K562 (cell line): ENCODE data around the gene DPRX. TPM values are rescaled to one million over a fixed set of nuclear protein-coding genes. Genes with fewer than 3 reads are reported as not detected.

Source experiments
- ATAC-seq: fragments of 200-7000 bp; cut with Tn5 transposase; 3 replicates; pipeline ENCODE4 v1.9.1; 2020; ENCODE audit warnings: moderate library complexity
- BruUV-seq: library from RNA; stranded (reverse); fragments of 400-500 nt; replicated peaks from 2 replicates; lab custom pipeline; 2021; lab: Mats Ljungman, UMichigan
- CTCF ChIA-PET: fragments of 300-600 bp; formaldehyde crosslinking; extraction: SDS; loops from one replicate; lab custom pipeline; 2021; ENCODE audit warnings: low intra/inter-chr PET ratio; lab: Yijun Ruan, JAX
- POLR2A ChIA-PET: fragments of 300-600, 350-650 bp; sonication (Branson Sonifier 250); formaldehyde crosslinking; extraction: SDS; loops from one replicate; lab custom pipeline; 2021; ENCODE audit warnings: antibody characterized with exemption, inconsistent platforms; lab: Yijun Ruan, JAX
- DNase-seq, 4 experiments: peaks; one replicate each; pipeline versions ENCODE4 v3.0.0 to v3.0.0-alpha.2; 2011 to 2018; ENCODE audit warnings: low spot score in 3 of 4, mixed read lengths in 3 of 4; ENCODE audit errors: extremely low read depth in 1 of 4
- FAIRE-seq: peaks from 2 replicates; lab custom pipeline; 2011; peaks lifted over from hg19 to GRCh38; lab: Jason Lieb, UNC
- H2AFZ ChIP-seq: 2 replicates; pipeline ENCODE4 v1.6.0; 2011; ENCODE audit warnings: low read depth, low read length, control low read depth, inconsistent platforms
- H3K27ac ChIP-seq: fragments of 200-600 bp; 3 replicates; pipeline ENCODE4 v1.8.0; 2011; ENCODE audit warnings: low read depth, mild to moderate bottlenecking, control low read depth, inconsistent platforms, low read length, moderate library complexity, mixed read lengths; ENCODE audit errors: extremely low read depth
- H3K27me3 ChIP-seq, 2 experiments: fragments of 300-600 bp in 1 of 2; 2 replicates in 1 of 2; 3 replicates in 1 of 2; pipeline versions ENCODE4 v1.6.0 to v1.8.0; 2011; ENCODE audit warnings: inconsistent platforms in 2 of 2, low read length in 2 of 2, mild to moderate bottlenecking in 1 of 2, mixed read lengths in 1 of 2, moderate library complexity in 1 of 2; ENCODE audit not compliant: control insufficient read depth in 2 of 2, insufficient read depth in 2 of 2
- H3K36me3 ChIP-seq: fragments of 300-600 bp; 3 replicates; pipeline ENCODE4 v1.8.0; 2011; ENCODE audit warnings: mild to moderate bottlenecking, low read length, inconsistent platforms; ENCODE audit not compliant: control insufficient read depth, insufficient read depth
- H3K4me1 ChIP-seq, 2 experiments: fragments of 200-600 bp in 1 of 2; replicated peaks in 1 of 2; 2 replicates in 1 of 2; 3 replicates in 1 of 2; pipeline versions ENCODE4 v1.5.1 to v1.8.0; 2011; ENCODE audit warnings: inconsistent platforms in 2 of 2, low read length in 2 of 2, mild to moderate bottlenecking in 1 of 2, mixed read lengths in 1 of 2, moderate library complexity in 1 of 2; ENCODE audit not compliant: control insufficient read depth in 2 of 2, insufficient read depth in 2 of 2
- H3K4me2 ChIP-seq: 2 replicates; pipeline ENCODE4 v1.6.1; 2011; ENCODE audit warnings: low read length, control low read depth, inconsistent platforms, mixed read lengths; ENCODE audit not compliant: insufficient read depth
- H3K4me3 ChIP-seq: fragments of 200-600 bp; sonication (generic), shearing (Covaris generic); 2 replicates; pipeline ENCODE4 v1.5.1; 2016; ENCODE audit warnings: control low read depth, inconsistent platforms
- H3K79me2 ChIP-seq: fragments of 200-600 bp; 3 replicates; pipeline ENCODE4 v1.8.0; 2011; ENCODE audit warnings: low read length, inconsistent platforms; ENCODE audit not compliant: control insufficient read depth, insufficient read depth
- H3K9ac ChIP-seq, 2 experiments: 2 replicates each; pipeline versions ENCODE4 v1.6.0 to v1.6.1; 2011; ENCODE audit warnings: low read depth in 2 of 2, low read length in 2 of 2, control low read depth in 1 of 2, inconsistent platforms in 1 of 2, mild to moderate bottlenecking in 1 of 2, mixed read lengths in 1 of 2; ENCODE audit not compliant: insufficient read depth in 1 of 2
- H3K9me1 ChIP-seq: one replicate; pipeline ENCODE4 v1.6.0; 2011; ENCODE audit warnings: inconsistent platforms, mild to moderate bottlenecking, low read length, moderate library complexity; ENCODE audit not compliant: control insufficient read depth, insufficient read depth
- H3K9me3 ChIP-seq: replicated peaks from 2 replicates; pipeline ENCODE4 v1.5.1; 2011; ENCODE audit warnings: low read depth, low read length, inconsistent platforms; ENCODE audit not compliant: control insufficient read depth, insufficient read depth
- H4K20me1 ChIP-seq: replicated peaks from 2 replicates; pipeline ENCODE4 v1.6.1; 2011; ENCODE audit warnings: low read length, inconsistent platforms, mixed read lengths; ENCODE audit not compliant: control insufficient read depth, insufficient read depth
- NR2C2 ChIP-seq, 2 experiments: fragments of 200-800 bp in 1 of 2; sonication (Bioruptor generic) in 1 of 2; sonication (generic) in 1 of 2; formaldehyde crosslinking in 1 of 2; IDR thresholded peaks; 2 replicates each; pipeline versions ENCODE4 v1.6.1 to v1.8.0; 2016 to 2022; ENCODE audit warnings: mild to moderate bottlenecking in 1 of 2, missing compliant biosample characterization in 1 of 2, missing genetic modification characterization in 1 of 2, missing genetic modification reagents in 1 of 2
- PHF8 ChIP-seq: fragments of 200-600 bp; sonication (generic); IDR thresholded peaks from 2 replicates; pipeline ENCODE4 v1.6.1; 2012; ENCODE audit warnings: mixed run types, mild to moderate bottlenecking, inconsistent platforms, low read length, moderate library complexity, borderline replicate concordance
- POLR2G ChIP-seq: fragments of 200-400 bp; formaldehyde crosslinking; IDR thresholded peaks from 2 replicates; pipeline ENCODE4 v1.6.1; 2017; ENCODE audit warnings: low read depth, mild to moderate bottlenecking, antibody characterized with exemption, low read length, moderate library complexity
- POLR3A ChIP-seq: IDR thresholded peaks from 2 replicates; pipeline ENCODE4 v1.6.1; 2011; ENCODE audit warnings: borderline replicate concordance, mild to moderate bottlenecking, moderate library complexity; ENCODE audit not compliant: insufficient read length, insufficient read depth; ENCODE audit errors: extremely low read depth
- SIRT6 ChIP-seq: IDR thresholded peaks from one replicate; pipeline ENCODE4 v1.6.1; 2012; ENCODE audit warnings: low read depth, mild to moderate bottlenecking, control low read depth, inconsistent platforms, low read length, moderate library complexity
- TBL1XR1 ChIP-seq, 2 experiments: IDR thresholded peaks; 2 replicates each; pipeline ENCODE4 v1.6.1; 2012; ENCODE audit warnings: improper control_type of control experiment in 2 of 2, low read length in 2 of 2, mild to moderate bottlenecking in 1 of 2
- ZNF324 ChIP-seq: fragments of 250-450 bp; sonication (Bioruptor Pico); IDR thresholded peaks from 2 replicates; pipeline ENCODE4 v1.4.0; 2020; ENCODE audit warnings: mild to moderate bottlenecking
- WGBS: fragments of 100-300 bp; shearing (Covaris generic); methylation state at CpG from one replicate; pipeline ENCODE4 v1.1.6; 2016; ENCODE audit warnings: low coverage, mixed read lengths; ENCODE audit not compliant: insufficient coverage; ENCODE audit errors: missing lambda C conversion rate; 5-methylcytosine and 5-hydroxymethylcytosine counted together
- in situ Hi-C: fragments of 300-500 bp; cut with MboI; formaldehyde crosslinking; loops from 4 replicates; pipeline ENCODE4 v1.15.0; 2018; ENCODE audit warnings: inconsistent platforms, mixed read lengths
- intact Hi-C: fragments of 100-400 bp; cut with micrococcal nuclease; formaldehyde crosslinking; loops from 2 replicates; pipeline ENCODE4 v1.14.2; 2022
- polyA plus RNA-seq, 8 experiments: library from polyadenylated mRNA; depleted of rRNA in 4 of 8; stranded (reverse) in 5 of 8; unstranded in 3 of 8; fragments of >200 nt; fragmentation: Nextera tagmentation in 2 of 8; fragmentation: Illumina TruSeq in 1 of 8; extraction: Ambion mirVana in 2 of 8; extraction: Trizol in 1 of 8; gene quantifications; 2 replicates each; pipeline versions ENCODE4 v1.2.1 to v1.2.3, GENCODE V29; 2011 to 2014; ENCODE audit warnings: inconsistent platforms in 1 of 8, missing spikeins in 1 of 8
- total RNA-seq, 7 experiments: library from RNA; depleted of rRNA in 6 of 7; stranded (reverse); fragments of >200 nt in 6 of 7; fragmentation: Illumina TruSeq in 2 of 7; extraction: Trizol in 2 of 7; gene quantifications; 2 replicates each; pipeline versions ENCODE4 v1.2.1 to v1.2.3, GENCODE V29; 2011 to 2021; ENCODE audit warnings: low replicate concordance in 1 of 7
- TF ChIP-seq, protein P1 (sequence below), 2 experiments: fragments of 450-650 bp in 1 of 2; sonication (generic) in 1 of 2; formaldehyde crosslinking in 1 of 2; IDR thresholded peaks; 2 replicates each; pipeline versions ENCODE4 v1.7.1 to v1.9.0; 2016 to 2022; ENCODE audit warnings: inconsistent platforms in 1 of 2, mild to moderate bottlenecking in 1 of 2, missing genetic modification reagents in 1 of 2
- TF ChIP-seq, protein P2 (sequence below): fragments of 250-450 bp; sonication (Bioruptor Pico); IDR thresholded peaks from 2 replicates; pipeline ENCODE4 v1.4.0; 2020; ENCODE audit warnings: borderline replicate concordance

The DPRX gene
- total and polyA plus RNA-seq, 9 of the 15 experiments (the other 6 are each of a cell fraction or from before 2014, with no cell fraction given), result not detected

DNA sequence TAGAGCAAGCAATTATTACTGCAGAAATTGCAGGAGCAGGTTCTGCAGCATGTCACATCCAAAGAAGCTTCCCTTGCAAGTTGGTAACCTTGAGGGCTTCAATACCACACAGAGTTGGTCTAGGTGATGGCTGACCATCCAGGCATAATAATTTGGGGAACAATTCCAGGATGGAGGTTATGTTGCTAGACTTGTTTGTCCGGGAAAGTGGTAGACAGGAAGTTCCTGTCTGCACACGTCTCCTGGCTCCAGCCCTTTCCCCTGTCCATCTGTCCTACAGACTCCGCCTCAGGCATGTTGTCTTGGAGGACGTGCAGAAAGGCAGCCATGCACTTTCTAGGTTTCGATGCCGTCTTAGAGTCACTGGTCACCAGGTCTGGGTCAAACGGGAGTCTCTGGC, 26.0 kb downstream of the DPRX start:
- no peak overlapping the region for H3K4me3 ChIP-seq
- ATAC-seq (no peak), FAIRE-seq (no peak), DNase-seq (no peak)
- H2AFZ ChIP-seq, result no peak overlapping the region
- no peak overlapping the region for H3K9ac ChIP-seq
- H3K9me1 ChIP-seq, result no peaks in the 10 kb centered on the region
- BruUV-seq, result no TSS peak
- no peaks in the 10 kb centered on the region for H3K4me1 ChIP-seq
- no peaks in the 10 kb centered on the region for H3K9me3 ChIP-seq
- H3K27ac ChIP-seq, result no peak overlapping the region
- intact Hi-C loops, result no loop called here
- CTCF ChIA-PET, result no interaction called here
- H4K20me1 ChIP-seq, result no peaks in the 10 kb centered on the region
- in situ Hi-C loops, result no loop called here
- POLR2A ChIA-PET, result no interaction called here
- no peaks in the 10 kb centered on the region for H3K36me3 ChIP-seq
- no peaks in the 10 kb centered on the region for H3K79me2 ChIP-seq
- 2% methylated on average over 7 of the region's 7 CpGs for WGBS
- peaks cover 0 to 13% of the 10 kb centered on the region in 2 experiments; a peak in 2 of 5 replicates for H3K27me3 ChIP-seq
- H3K4me2 ChIP-seq, result no peak overlapping the region
- no peak for TF ChIP-seq NR2C2 (CRISPR knock-in tag; IDR thresholded peaks at IDR 0.05)
- TF ChIP-seq NR2C2 (tag; IDR thresholded peaks at IDR 0.05), result no peak
- TF ChIP-seq POLR3A, result no peak
- TF ChIP-seq, protein P1, sequence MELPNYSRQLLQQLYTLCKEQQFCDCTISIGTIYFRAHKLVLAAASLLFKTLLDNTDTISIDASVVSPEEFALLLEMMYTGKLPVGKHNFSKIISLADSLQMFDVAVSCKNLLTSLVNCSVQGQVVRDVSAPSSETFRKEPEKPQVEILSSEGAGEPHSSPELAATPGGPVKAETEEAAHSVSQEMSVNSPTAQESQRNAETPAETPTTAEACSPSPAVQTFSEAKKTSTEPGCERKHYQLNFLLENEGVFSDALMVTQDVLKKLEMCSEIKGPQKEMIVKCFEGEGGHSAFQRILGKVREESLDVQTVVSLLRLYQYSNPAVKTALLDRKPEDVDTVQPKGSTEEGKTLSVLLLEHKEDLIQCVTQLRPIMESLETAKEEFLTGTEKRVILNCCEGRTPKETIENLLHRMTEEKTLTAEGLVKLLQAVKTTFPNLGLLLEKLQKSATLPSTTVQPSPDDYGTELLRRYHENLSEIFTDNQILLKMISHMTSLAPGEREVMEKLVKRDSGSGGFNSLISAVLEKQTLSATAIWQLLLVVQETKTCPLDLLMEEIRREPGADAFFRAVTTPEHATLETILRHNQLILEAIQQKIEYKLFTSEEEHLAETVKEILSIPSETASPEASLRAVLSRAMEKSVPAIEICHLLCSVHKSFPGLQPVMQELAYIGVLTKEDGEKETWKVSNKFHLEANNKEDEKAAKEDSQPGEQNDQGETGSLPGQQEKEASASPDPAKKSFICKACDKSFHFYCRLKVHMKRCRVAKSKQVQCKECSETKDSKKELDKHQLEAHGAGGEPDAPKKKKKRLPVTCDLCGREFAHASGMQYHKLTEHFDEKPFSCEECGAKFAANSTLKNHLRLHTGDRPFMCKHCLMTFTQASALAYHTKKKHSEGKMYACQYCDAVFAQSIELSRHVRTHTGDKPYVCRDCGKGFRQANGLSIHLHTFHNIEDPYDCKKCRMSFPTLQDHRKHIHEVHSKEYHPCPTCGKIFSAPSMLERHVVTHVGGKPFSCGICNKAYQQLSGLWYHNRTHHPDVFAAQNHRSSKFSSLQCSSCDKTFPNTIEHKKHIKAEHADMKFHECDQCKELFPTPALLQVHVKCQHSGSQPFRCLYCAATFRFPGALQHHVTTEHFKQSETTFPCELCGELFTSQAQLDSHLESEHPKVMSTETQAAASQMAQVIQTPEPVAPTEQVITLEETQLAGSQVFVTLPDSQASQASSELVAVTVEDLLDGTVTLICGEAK (IDR thresholded peaks at IDR 0.05), result no peak
- TF ChIP-seq, protein P1 (CRISPR knock-in tag; IDR thresholded peaks at IDR 0.05), result no peak
- no peak for TF ChIP-seq POLR2G
- TF ChIP-seq, protein P2, sequence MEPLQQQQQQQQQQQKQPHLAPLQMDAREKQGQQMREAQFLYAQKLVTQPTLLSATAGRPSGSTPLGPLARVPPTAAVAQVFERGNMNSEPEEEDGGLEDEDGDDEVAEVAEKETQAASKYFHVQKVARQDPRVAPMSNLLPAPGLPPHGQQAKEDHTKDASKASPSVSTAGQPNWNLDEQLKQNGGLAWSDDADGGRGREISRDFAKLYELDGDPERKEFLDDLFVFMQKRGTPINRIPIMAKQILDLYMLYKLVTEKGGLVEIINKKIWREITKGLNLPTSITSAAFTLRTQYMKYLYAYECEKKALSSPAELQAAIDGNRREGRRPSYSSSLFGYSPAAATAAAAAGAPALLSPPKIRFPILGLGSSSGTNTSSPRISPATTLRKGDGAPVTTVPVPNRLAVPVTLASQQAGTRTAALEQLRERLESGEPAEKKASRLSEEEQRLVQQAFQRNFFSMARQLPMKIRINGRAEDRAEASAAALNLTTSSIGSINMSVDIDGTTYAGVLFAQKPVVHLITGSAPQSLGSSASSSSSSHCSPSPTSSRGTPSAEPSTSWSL (CRISPR knock-in tag), result no peak
- no peak for TF ChIP-seq TBL1XR1 (IDR thresholded peaks at IDR 0.05; ENCODE audit: low read length in 2 of 2)
- TF ChIP-seq PHF8, result no peak
- no peak for TF ChIP-seq ZNF324 (CRISPR knock-in tag)
- TF ChIP-seq SIRT6, result no peak
